Right lobe of liver (tissue), 6 donors: ENCODE results near the gene GRB7. TPM values are rescaled to one million over a fixed set of nuclear protein-coding genes. Genes with fewer than 3 reads are reported as not detected.

Experiments
- ATAC-seq, 4 donors: fragments of 200-7000 bp; cut with Tn5 transposase; one replicate each; pipeline ENCODE4 v1.9.1; 2020; ENCODE audit warnings: mild to moderate bottlenecking in 4 of 4, moderate library complexity in 4 of 4
- DNase-seq, 3 donors: peaks; one replicate each; pipeline ENCODE4 v3.0.0-alpha.2; 2020
- H3K27ac ChIP-seq, 3 donors: fragments of 200-600 bp; one replicate each; pipeline ENCODE4 v1.8.0; 2022
- H3K27me3 ChIP-seq, 2 donors: fragments of 200-600 bp; one replicate each; pipeline ENCODE4 v1.8.0; 2022
- H3K36me3 ChIP-seq, 4 donors: fragments of 200-600 bp; sonication (generic) in 1 of 4; one replicate each; pipeline versions ENCODE4 v1.5.1 to v1.8.0; 2017 to 2022; ENCODE audit warnings: control low read depth in 1 of 4
- H3K4me1 ChIP-seq, 4 donors: fragments of 200-600 bp; sonication (generic) in 1 of 4; one replicate each; pipeline versions ENCODE4 v1.5.1 to v1.8.0; 2017 to 2022; ENCODE audit warnings: control low read depth in 1 of 4
- H3K4me3 ChIP-seq, 3 donors: fragments of 200-600 bp; one replicate each; pipeline ENCODE4 v1.8.0; 2022
- H3K9me3 ChIP-seq, 4 donors: fragments of 200-600 bp; sonication (generic) in 1 of 4; one replicate each; pipeline versions ENCODE4 v1.5.1 to v1.8.0; 2017 to 2022; ENCODE audit warnings: control low read depth in 1 of 4
- POLR2A ChIP-seq: fragments of 450-650 bp; IDR thresholded peaks from one replicate; pipeline ENCODE4 v1.6.1; 2017; ENCODE audit warnings: antibody characterized with exemption, mild to moderate bottlenecking
- WGBS: methylation state at CpG from one replicate; pipeline ENCODE4 v1.1.6; 2018; ENCODE audit warnings: low coverage, low lambda C conversion rate; ENCODE audit not compliant: insufficient coverage; ENCODE audit errors: missing lambda C conversion rate; 5-methylcytosine and 5-hydroxymethylcytosine counted together
- intact Hi-C, 2 donors: fragments of 100-400 bp; cut with DNase I; formaldehyde crosslinking; loops; one replicate each; pipeline versions ENCODE4 v1.11.2 to v1.14.1; 2022
- total RNA-seq, 6 experiments: library from RNA; depleted of rRNA in 2 of 6; stranded (reverse); fragments of >200 nt in 2 of 6; fragmentation: NEBNext Ultra II Directional in 3 of 6; extraction: Animal tissue kit (Norgen Biotek cat#: 25700) in 3 of 6; gene quantifications; one replicate each; pipeline versions ENCODE4 v1.1.0 to v1.2.4, GENCODE V29; 2016 to 2023
- TF ChIP-seq, protein P1 (sequence below), 4 donors: fragments of 200-600 bp in 3 of 4; fragments of 450-650 bp in 1 of 4; IDR thresholded peaks; one replicate each; pipeline versions ENCODE4 v1.5.1 to v1.8.0; 2016 to 2022; ENCODE audit warnings: antibody characterized with exemption in 4 of 4, mild to moderate bottlenecking in 2 of 4
- donor health status: DM: no; HTN: yes; CAD: no.
- donor health status: DM: no; HTN: no; CAD: no.
- donor health status: DM: no; HTN: no; CAD: no.
- donor health status: DM: no; HTN: yes; CAD: no.
- donor health status: DM: no; HTN: yes; CAD: no.

GRB7 gene
- total RNA-seq, 6 experiments from 2014 or later = 2.1 to 10.9 (median 7.5) TPM

- intact Hi-C loops = loop anchor here in 1 of 2 donors (5.0 kb wide), 1 partner anchor 57 kb away; no protein-coding TSS in a partner anchor
- TF ChIP-seq, protein P1, sequence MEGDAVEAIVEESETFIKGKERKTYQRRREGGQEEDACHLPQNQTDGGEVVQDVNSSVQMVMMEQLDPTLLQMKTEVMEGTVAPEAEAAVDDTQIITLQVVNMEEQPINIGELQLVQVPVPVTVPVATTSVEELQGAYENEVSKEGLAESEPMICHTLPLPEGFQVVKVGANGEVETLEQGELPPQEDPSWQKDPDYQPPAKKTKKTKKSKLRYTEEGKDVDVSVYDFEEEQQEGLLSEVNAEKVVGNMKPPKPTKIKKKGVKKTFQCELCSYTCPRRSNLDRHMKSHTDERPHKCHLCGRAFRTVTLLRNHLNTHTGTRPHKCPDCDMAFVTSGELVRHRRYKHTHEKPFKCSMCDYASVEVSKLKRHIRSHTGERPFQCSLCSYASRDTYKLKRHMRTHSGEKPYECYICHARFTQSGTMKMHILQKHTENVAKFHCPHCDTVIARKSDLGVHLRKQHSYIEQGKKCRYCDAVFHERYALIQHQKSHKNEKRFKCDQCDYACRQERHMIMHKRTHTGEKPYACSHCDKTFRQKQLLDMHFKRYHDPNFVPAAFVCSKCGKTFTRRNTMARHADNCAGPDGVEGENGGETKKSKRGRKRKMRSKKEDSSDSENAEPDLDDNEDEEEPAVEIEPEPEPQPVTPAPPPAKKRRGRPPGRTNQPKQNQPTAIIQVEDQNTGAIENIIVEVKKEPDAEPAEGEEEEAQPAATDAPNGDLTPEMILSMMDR (IDR thresholded peaks at IDR 0.05) = no peak
- no peak for TF ChIP-seq POLR2A
These were observed 8.4 kb upstream of the GRB7 start for GRCh38 chr17:39729280-39729851.

DNA sequence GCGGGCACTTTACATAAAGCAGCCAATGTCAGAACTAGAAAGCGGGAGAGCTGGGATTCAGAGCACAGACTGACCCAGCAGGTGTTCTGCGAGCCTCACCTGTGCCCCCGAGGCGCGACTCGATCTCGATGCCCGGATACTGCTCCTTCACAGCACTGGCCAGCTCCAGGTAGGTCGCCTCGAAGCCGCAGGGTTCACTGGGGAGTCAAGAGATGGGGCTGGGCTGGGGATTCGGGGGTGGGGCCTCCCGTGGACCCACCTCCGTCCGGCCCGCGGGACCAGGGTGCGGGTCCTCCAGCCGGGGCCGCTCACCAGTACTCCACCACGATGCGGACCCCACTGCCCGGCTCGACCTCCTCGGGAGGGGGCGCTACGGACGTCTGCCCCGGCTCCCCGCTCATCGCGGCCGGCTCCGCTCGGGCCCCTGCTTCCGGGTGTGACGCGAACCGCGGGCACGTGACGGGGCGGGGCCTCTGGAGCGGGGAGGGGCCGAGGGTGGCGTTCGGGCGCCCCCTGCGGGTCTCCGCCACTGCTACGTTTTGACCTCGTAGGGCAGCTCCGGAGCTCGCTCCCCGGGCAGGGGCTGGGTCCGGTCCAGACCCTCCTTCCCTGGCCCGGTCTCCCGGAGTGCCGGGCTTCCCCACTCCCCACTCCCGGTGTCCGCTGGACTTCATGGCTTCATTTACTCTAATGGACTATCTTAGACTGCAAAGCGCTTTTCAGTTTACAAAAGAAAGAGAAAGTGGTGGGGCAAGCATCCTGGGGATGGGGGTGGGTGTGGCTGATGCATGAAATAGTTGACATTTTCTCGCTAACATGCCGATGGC lies 7.4 kb upstream of the GRB7 start, which contains the start of gene MIEN1:
TSS of gene MIEN1 (minus strand) at position 438 of the 827 bp plus-strand sequence. CDS start at position 401, 37 bp downstream.
- Histone ChIP-seq H3K27ac (peak within 1 kb of the TSS; percentile 84 to 91 (median 85)), H3K9me3 (no peaks in the 10 kb centered on the region), H3K4me3 (peak within 1 kb of the TSS; percentile 56 to 93 (median 74)), H3K36me3 (peaks cover 0 to 3% (median 0%) of the 10 kb centered on the region in 4 donors), H3K27me3 (no peaks in the 10 kb centered on the region), H3K4me1 (peaks cover 0 to 8% (median 3%) of the 10 kb centered on the region in 4 donors)
- TF ChIP-seq POLR2A = peak; percentile 80
- TF ChIP-seq, protein P1 (IDR thresholded peaks at IDR 0.05) = peak; percentile 86 to 97 (median 91)
- DNase-seq = peak; percentile 93 to 94 (median 93)
- ATAC-seq = peak; percentile 97 to 100 (median 98)
- WGBS = under 1% methylated on average over 25 of the region's 65 CpGs
- intact Hi-C loops = no loop called here

More at GRCh38 chr17:39729280-39729851, 8.4 kb upstream of the GRB7 start:
- Histone ChIP-seq H3K27ac (peak overlapping the region in 1 of 3 donors; percentile 91), H3K27me3 (no peaks in the 10 kb centered on the region), H3K9me3 (no peaks in the 10 kb centered on the region), H3K36me3 (peaks cover 0 to 3% (median 0%) of the 10 kb centered on the region in 4 donors), H3K4me3 (peak overlapping the region; percentile 56 to 93 (median 74)), H3K4me1 (peaks cover 0 to 8% (median 3%) of the 10 kb centered on the region in 4 donors)
- ATAC-seq (no peak), DNase-seq (no peak)
- WGBS = 79% methylated on average over 2 of the region's 6 CpGs

GRCh38 chr17:39732586-39732985 lies 5.2 kb upstream of the GRB7 start:
- Histone ChIP-seq H3K9me3 (no peaks in the 10 kb centered on the region), H3K36me3 (peaks cover 0 to 3% (median 0%) of the 10 kb centered on the region in 4 donors), H3K4me1 (peaks cover 0 to 11% (median 3%) of the 10 kb centered on the region in 4 donors), H3K4me3 (no peak overlapping the region), H3K27ac (no peak overlapping the region), H3K27me3 (no peaks in the 10 kb centered on the region)
- intact Hi-C loops = no loop called here
- no peak for TF ChIP-seq POLR2A
- TF ChIP-seq, protein P1 (IDR thresholded peaks at IDR 0.05) = no peak
- DNase-seq (no peak), ATAC-seq (no peak)
- 81% methylated on average over 3 of the region's 3 CpGs for WGBS

GRCh38 chr17:39735882-39736281 lies 1.9 kb upstream of the GRB7 start:
- WGBS = 75% methylated on average over 2 of the region's 2 CpGs
- H3K27ac ChIP-seq = no peak overlapping the region

More at GRCh38 chr17:39735882-39736281, 1.9 kb upstream of the GRB7 start:
- Histone ChIP-seq H3K4me1 (peaks cover 0 to 14% (median 5%) of the 10 kb centered on the region in 4 donors), H3K27me3 (no peaks in the 10 kb centered on the region), H3K9me3 (no peaks in the 10 kb centered on the region), H3K4me3 (no peak overlapping the region), H3K36me3 (no peaks in the 10 kb centered on the region)
- no peak for TF ChIP-seq POLR2A
- TF ChIP-seq, protein P1 (IDR thresholded peaks at IDR 0.05) = no peak
- intact Hi-C loops = no loop called here
- no peak for DNase-seq
- ATAC-seq = no peak
